H9 (cell line): ENCODE results near the gene DAPK1. TPM values are rescaled to one million over a fixed set of nuclear protein-coding genes. Genes with fewer than 3 reads are reported as not detected.

Source experiments
- DNase-seq: peaks from one replicate; pipeline ENCODE4 v3.0.0-alpha.2; 2017
- H2AFZ ChIP-seq: one replicate; pipeline ENCODE4 v1.6.1; 2013; ENCODE audit warnings: mild to moderate bottlenecking, low read length, control low read depth, moderate library complexity
- H2AK5ac ChIP-seq: 2 replicates; pipeline ENCODE4 v1.6.1; 2013; ENCODE audit warnings: low read length, control low read depth, mixed read lengths; ENCODE audit not compliant: insufficient read length
- H2BK120ac ChIP-seq: one replicate; pipeline ENCODE4 v1.6.1; 2013; ENCODE audit warnings: low read depth, mild to moderate bottlenecking, low read length, control low read depth, inconsistent platforms; ENCODE audit not compliant: poor library complexity, severe bottlenecking
- H2BK12ac ChIP-seq: 2 replicates; pipeline ENCODE4 v1.6.1; 2013; ENCODE audit warnings: low read length, control low read depth, mixed read lengths, low read depth; ENCODE audit not compliant: insufficient read length
- H2BK15ac ChIP-seq: 2 replicates; pipeline ENCODE4 v1.6.1; 2013; ENCODE audit warnings: low read depth, low read length, control low read depth
- H2BK20ac ChIP-seq: one replicate; pipeline ENCODE4 v1.6.1; 2013; ENCODE audit warnings: low read depth, mild to moderate bottlenecking, low read length, control low read depth, inconsistent platforms; ENCODE audit not compliant: poor library complexity, severe bottlenecking
- H2BK5ac ChIP-seq: 2 replicates; pipeline ENCODE4 v1.6.1; 2013; ENCODE audit warnings: low read length, control low read depth, mixed read lengths; ENCODE audit not compliant: insufficient read length
- H3K14ac ChIP-seq: 2 replicates; pipeline ENCODE4 v1.6.1; 2013; ENCODE audit warnings: low read length, control low read depth; ENCODE audit not compliant: insufficient read depth
- H3K18ac ChIP-seq: 2 replicates; pipeline ENCODE4 v1.6.1; 2013; ENCODE audit warnings: low read depth, mild to moderate bottlenecking, mixed read lengths, low read length, control low read depth; ENCODE audit not compliant: insufficient read length
- H3K23ac ChIP-seq: 2 replicates; pipeline ENCODE4 v1.6.1; 2013; ENCODE audit warnings: low read length, control low read depth, mixed read lengths, low read depth; ENCODE audit not compliant: insufficient read length
- H3K23me2 ChIP-seq: 2 replicates; pipeline ENCODE4 v1.6.1; 2013; ENCODE audit warnings: low read depth, mild to moderate bottlenecking, mixed read lengths, low read length, control low read depth; ENCODE audit not compliant: insufficient read length, poor library complexity, severe bottlenecking
- H3K27ac ChIP-seq: 2 replicates; pipeline ENCODE4 v1.5.1; 2013; ENCODE audit warnings: low read length, control low read depth, mixed read lengths, low read depth; ENCODE audit not compliant: insufficient read length
- H3K27me3 ChIP-seq: 2 replicates; pipeline ENCODE4 v1.6.1; 2013; ENCODE audit warnings: low read length, control low read depth, inconsistent platforms; ENCODE audit not compliant: insufficient read depth
- H3K4ac ChIP-seq: 2 replicates; pipeline ENCODE4 v1.6.1; 2013; ENCODE audit warnings: low read depth, mild to moderate bottlenecking, control low read depth, inconsistent platforms, low read length, moderate library complexity
- H3K4me1 ChIP-seq: 2 replicates; pipeline ENCODE4 v1.6.1; 2013; ENCODE audit warnings: low read length, control low read depth, inconsistent platforms; ENCODE audit not compliant: insufficient read depth
- H3K4me2 ChIP-seq: 2 replicates; pipeline ENCODE4 v1.6.1; 2013; ENCODE audit warnings: low read length, control low read depth, mixed read lengths; ENCODE audit not compliant: insufficient read length, insufficient read depth
- H3K56ac ChIP-seq: 2 replicates; pipeline ENCODE4 v1.6.1; 2013; ENCODE audit warnings: low read depth, mild to moderate bottlenecking, mixed read lengths, low read length, control low read depth; ENCODE audit not compliant: insufficient read length
- H3K79me1 ChIP-seq: 2 replicates; pipeline ENCODE4 v1.6.1; 2013; ENCODE audit warnings: low read depth, mild to moderate bottlenecking, moderate library complexity, low read length, control low read depth, inconsistent platforms; ENCODE audit not compliant: insufficient read depth, poor library complexity, severe bottlenecking
- H3K79me2 ChIP-seq: 2 replicates; pipeline ENCODE4 v1.6.1; 2013; ENCODE audit warnings: low read length, control low read depth, inconsistent platforms; ENCODE audit not compliant: insufficient read depth
- H3K9ac ChIP-seq: 2 replicates; pipeline ENCODE4 v1.6.1; 2013; ENCODE audit warnings: low read length, control low read depth, mixed read lengths; ENCODE audit not compliant: insufficient read length; ENCODE audit errors: extremely low read depth
- H3K9me3 ChIP-seq: one replicate; pipeline ENCODE4 v1.6.1; 2013; ENCODE audit warnings: low read depth, low read length, inconsistent platforms; ENCODE audit not compliant: control insufficient read depth
- H3T11ph ChIP-seq: one replicate; pipeline ENCODE4 v1.6.1; 2013; ENCODE audit warnings: mild to moderate bottlenecking, low read length, control low read depth, inconsistent platforms
- H4K20me1 ChIP-seq: one replicate; pipeline ENCODE4 v1.6.1; 2013; ENCODE audit not compliant: control insufficient read depth, insufficient read length, insufficient read depth
- H4K5ac ChIP-seq: 2 replicates; pipeline ENCODE4 v1.6.1; 2013; ENCODE audit warnings: low read depth, mild to moderate bottlenecking, mixed read lengths, low read length, control low read depth; ENCODE audit not compliant: insufficient read length
- H4K8ac ChIP-seq: replicated peaks from 2 replicates; pipeline ENCODE4 v1.6.1; 2013; ENCODE audit warnings: low read length, control low read depth, mixed read lengths, low read depth; ENCODE audit not compliant: insufficient read length
- H4K91ac ChIP-seq: 2 replicates; pipeline ENCODE4 v1.6.1; 2013; ENCODE audit warnings: low read depth, mild to moderate bottlenecking, moderate library complexity, mixed read lengths, low read length, control low read depth; ENCODE audit not compliant: insufficient read length
- H3K27ac Mint-ChIP-seq, 3 experiments: 2 replicates in 2 of 3; 3 replicates in 1 of 3; pipeline ENCODE4 v1.8.0; 2020 to 2021; ENCODE audit warnings: mixed read lengths in 3 of 3, mild to moderate bottlenecking in 1 of 3, moderate library complexity in 1 of 3
- H3K27me3 Mint-ChIP-seq: 2 replicates; pipeline ENCODE4 v1.8.0; 2021; ENCODE audit warnings: low read depth, mild to moderate bottlenecking, moderate library complexity, mixed read lengths
- H3K36me3 Mint-ChIP-seq, 3 experiments: 2 replicates in 2 of 3; 3 replicates in 1 of 3; pipeline ENCODE4 v1.8.0; 2020 to 2021; ENCODE audit warnings: low read depth in 3 of 3, mixed read lengths in 3 of 3; ENCODE audit not compliant: insufficient read depth in 1 of 3
- H3K4me1 Mint-ChIP-seq, 2 experiments: 2 replicates each; pipeline ENCODE4 v1.8.0; 2020; ENCODE audit warnings: mixed read lengths in 2 of 2
- H3K4me3 Mint-ChIP-seq, 2 experiments: 2 replicates in 1 of 2; 3 replicates in 1 of 2; pipeline ENCODE4 v1.8.0; 2020 to 2021; ENCODE audit warnings: mild to moderate bottlenecking in 2 of 2, mixed read lengths in 2 of 2, moderate library complexity in 1 of 2
- H3K9me3 Mint-ChIP-seq, 2 experiments: 2 replicates in 1 of 2; 3 replicates in 1 of 2; pipeline ENCODE4 v1.8.0; 2020; ENCODE audit warnings: mild to moderate bottlenecking in 2 of 2, mixed read lengths in 2 of 2, moderate library complexity in 1 of 2
- WGBS: extraction: QIAGEN DNeasy Blood & Tissue Kit; methylation state at CpG from one replicate; pipeline ENCODE4 v1.1.7; 2013; ENCODE audit warnings: missing lambda C conversion rate, low lambda C conversion rate, mixed read lengths; ENCODE audit not compliant: insufficient read length; ENCODE audit errors: extremely low coverage; 5-methylcytosine and 5-hydroxymethylcytosine counted together
- total RNA-seq: library from RNA; stranded (reverse); gene quantifications from 2 replicates; pipeline ENCODE4 v1.2.1, GENCODE V29; 2021
- TF ChIP-seq, protein P1 (sequence below): fragments of 200-600 bp; sonication (generic); conservative IDR thresholded peaks from 3 replicates; pipeline ENCODE4 v1.8.0; 2021; ENCODE audit warnings: antibody characterized with exemption, mild to moderate bottlenecking

Gene DAPK1
- total RNA-seq, 1 experiment from 2014 or later = 79.4 TPM

DNA sequence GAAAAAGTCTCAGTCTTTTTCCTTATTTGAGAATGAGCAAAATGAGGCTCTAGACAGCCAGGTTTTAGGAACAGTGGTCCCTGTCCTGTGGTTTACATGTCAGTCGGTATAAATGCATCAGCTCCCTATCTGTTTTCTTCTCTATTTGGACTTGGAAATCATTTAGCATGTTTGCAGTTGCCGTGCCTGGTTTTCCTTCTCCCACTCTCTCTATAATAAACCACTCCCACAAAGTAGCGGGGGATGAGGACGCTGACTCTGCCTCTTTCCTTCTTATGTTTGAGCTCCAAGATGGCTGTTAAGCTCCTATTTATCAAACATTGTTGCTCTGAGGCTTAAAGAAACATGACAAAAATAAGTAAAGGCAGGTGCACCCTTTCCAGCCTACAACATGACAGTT lies 171.1 kb downstream of the DAPK1 start:
- H3T11ph ChIP-seq = no peak overlapping the region
- H3K36me3 Mint-ChIP-seq = peaks cover 60 to 74% (median 68%) of the 10 kb centered on the region in 3 experiments
- H3K4me3 Mint-ChIP-seq = no peak overlapping the region
- H3K27me3 Mint-ChIP-seq = no peaks in the 10 kb centered on the region; the same call in 1 of the 2 replicates
- H3K4me2 ChIP-seq = no peak overlapping the region
- no peak overlapping the region for H2AFZ ChIP-seq
- H3K9me3 ChIP-seq = peaks cover 4% of the 10 kb centered on the region
- no peak overlapping the region for H2AK5ac ChIP-seq
- no peak overlapping the region for H3K27ac Mint-ChIP-seq
- no peak overlapping the region for H3K14ac ChIP-seq
- no peak overlapping the region for H2BK20ac ChIP-seq
- no peak for DNase-seq
- no peak overlapping the region for H2BK120ac ChIP-seq
- H3K9ac ChIP-seq = no peak overlapping the region
- 0 out of 4 replicates have a peak, but pooled peaks cover 0 to 2% of the 10 kb centered on the region in 2 experiments for H3K4me1 Mint-ChIP-seq
- H3K23me2 ChIP-seq = no peaks in the 10 kb centered on the region
- no peak overlapping the region for H4K5ac ChIP-seq
- H3K23ac ChIP-seq = no peak overlapping the region
- no peak overlapping the region for H3K4ac ChIP-seq
- no peak overlapping the region for H2BK5ac ChIP-seq
- no peaks in the 10 kb centered on the region for H3K79me2 ChIP-seq
- H2BK12ac ChIP-seq = no peak overlapping the region
- no peaks in the 10 kb centered on the region for H3K27me3 ChIP-seq
- no peaks in the 10 kb centered on the region for H3K4me1 ChIP-seq
- H3K18ac ChIP-seq = no peak overlapping the region
- H3K27ac ChIP-seq = no peak overlapping the region
- H3K56ac ChIP-seq = no peak overlapping the region
- peaks cover 31 to 34% of the 10 kb centered on the region in 2 experiments for H3K9me3 Mint-ChIP-seq
- no peak overlapping the region for H4K8ac ChIP-seq
- no CpG with 5 or more reads among the region's 4 CpGs for WGBS
- H4K20me1 ChIP-seq = peaks cover 3% of the 10 kb centered on the region
- TF ChIP-seq, protein P1, sequence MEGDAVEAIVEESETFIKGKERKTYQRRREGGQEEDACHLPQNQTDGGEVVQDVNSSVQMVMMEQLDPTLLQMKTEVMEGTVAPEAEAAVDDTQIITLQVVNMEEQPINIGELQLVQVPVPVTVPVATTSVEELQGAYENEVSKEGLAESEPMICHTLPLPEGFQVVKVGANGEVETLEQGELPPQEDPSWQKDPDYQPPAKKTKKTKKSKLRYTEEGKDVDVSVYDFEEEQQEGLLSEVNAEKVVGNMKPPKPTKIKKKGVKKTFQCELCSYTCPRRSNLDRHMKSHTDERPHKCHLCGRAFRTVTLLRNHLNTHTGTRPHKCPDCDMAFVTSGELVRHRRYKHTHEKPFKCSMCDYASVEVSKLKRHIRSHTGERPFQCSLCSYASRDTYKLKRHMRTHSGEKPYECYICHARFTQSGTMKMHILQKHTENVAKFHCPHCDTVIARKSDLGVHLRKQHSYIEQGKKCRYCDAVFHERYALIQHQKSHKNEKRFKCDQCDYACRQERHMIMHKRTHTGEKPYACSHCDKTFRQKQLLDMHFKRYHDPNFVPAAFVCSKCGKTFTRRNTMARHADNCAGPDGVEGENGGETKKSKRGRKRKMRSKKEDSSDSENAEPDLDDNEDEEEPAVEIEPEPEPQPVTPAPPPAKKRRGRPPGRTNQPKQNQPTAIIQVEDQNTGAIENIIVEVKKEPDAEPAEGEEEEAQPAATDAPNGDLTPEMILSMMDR = no peak
- H2BK15ac ChIP-seq = no peak overlapping the region
- H3K79me1 ChIP-seq = no peaks in the 10 kb centered on the region
- H4K91ac ChIP-seq = no peak overlapping the region
